HG03060 (cell line): Measurements from ENCODE around the gene PIAS4.
"Not testable (repeated sequence)": the region's sequence is repeated elsewhere in the genome, so short reads cannot be mapped to it uniquely, and the experiment has no call there.

Experiments used
- ATAC-seq: cut with Tn5 transposase; IDR thresholded peaks from one replicate; pipeline ENCODE4 v1.9.1; 2021; ENCODE audit warnings: low read depth, moderate number of reproducible peaks; ENCODE audit not compliant: unreplicated experiment

PIAS4 gene, protein sequence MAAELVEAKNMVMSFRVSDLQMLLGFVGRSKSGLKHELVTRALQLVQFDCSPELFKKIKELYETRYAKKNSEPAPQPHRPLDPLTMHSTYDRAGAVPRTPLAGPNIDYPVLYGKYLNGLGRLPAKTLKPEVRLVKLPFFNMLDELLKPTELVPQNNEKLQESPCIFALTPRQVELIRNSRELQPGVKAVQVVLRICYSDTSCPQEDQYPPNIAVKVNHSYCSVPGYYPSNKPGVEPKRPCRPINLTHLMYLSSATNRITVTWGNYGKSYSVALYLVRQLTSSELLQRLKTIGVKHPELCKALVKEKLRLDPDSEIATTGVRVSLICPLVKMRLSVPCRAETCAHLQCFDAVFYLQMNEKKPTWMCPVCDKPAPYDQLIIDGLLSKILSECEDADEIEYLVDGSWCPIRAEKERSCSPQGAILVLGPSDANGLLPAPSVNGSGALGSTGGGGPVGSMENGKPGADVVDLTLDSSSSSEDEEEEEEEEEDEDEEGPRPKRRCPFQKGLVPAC

DNA sequence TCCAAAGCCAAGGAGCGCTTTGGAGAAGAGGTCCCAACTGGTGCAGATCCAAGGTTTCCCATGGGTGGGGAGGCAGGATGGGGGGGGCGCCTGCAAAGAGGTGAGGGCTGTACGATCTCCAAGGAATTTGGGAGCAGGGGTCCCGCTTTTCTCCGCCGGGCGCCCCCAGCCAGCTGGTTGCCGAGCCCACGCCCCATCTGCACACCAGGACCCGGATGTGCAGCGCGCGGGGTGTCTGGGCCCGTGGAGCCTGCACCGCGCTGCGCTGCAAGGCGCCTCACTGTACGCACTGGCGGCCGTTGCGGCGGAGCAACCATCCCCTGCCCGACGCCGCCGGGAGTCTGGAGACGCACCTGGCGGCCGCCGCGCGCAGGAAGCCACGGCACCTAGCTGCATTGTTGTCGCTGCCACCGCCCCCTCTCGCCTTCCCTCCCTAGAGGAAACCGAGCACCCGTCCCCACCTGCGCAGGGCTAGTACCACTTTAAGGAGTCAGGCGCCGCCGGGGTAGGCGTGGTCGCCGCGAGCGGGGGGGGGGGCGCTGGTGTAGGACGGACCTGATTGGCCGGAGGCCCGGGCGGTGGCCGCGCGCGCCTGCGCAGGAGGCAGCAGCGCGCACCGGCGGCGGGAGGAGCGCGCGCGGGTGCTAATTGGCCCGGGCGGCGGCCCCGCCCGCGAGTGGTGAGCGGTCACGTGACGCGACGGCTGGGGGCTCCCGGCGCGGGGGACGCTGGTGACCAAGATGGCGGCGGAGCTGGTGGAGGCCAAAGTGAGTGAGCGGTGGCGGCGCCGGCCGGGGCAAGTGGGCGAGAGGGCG is at the start of gene PIAS4:
Gene PIAS4, plus strand, starts transcription at position 716 of the 815 bp plus-strand sequence. Its CDS starts 25 bp downstream, at position 741.
- peak; percentile 52 for ATAC-seq

DNA sequence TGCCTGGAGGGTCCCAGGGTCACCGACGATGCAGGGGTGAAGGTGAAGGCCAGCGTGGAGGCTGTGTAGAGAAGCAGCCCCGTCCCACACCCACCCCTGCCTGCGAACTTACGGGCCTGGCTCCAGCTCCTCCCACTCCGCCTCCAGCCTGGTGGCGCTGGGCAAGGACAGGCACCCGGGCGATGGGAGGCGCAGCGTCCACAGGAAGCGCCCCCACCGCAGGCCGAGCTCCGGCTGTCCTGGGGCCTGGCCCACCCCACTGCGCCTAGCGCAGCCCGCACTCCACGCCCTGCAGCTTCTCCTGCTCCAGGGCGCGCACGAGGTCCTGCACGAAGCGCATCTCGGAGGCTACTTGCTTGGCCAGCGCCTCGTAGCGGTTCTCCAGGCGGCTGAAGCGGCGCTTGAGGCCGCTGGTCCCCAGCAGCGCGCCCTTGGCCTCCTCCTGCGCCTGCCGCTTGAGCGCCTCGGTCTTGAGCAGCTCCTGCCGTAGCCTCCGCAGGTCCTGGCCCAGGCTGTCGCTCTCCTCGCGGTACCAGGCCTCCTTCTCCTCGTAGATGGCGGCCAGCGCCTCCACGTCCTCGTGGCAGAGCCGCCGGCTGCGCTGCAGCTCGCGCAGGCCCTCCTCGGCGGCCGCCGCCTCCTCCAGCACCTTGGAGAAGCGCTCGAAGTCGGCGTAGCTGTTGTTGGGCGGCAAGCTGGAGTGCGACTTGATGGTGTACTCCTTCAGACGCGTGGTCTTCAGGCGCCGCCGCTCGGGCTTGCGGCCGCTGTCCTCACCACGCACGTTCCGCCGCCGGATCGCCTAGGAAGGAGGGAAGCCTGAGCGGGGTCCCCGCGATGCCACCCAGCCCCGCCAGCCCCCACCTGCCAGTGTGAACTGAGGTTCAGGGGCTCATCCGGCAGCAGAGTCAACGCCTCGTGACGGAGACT is 48.4 kb upstream of the PIAS4 start:
- ATAC-seq = no peak

DNA sequence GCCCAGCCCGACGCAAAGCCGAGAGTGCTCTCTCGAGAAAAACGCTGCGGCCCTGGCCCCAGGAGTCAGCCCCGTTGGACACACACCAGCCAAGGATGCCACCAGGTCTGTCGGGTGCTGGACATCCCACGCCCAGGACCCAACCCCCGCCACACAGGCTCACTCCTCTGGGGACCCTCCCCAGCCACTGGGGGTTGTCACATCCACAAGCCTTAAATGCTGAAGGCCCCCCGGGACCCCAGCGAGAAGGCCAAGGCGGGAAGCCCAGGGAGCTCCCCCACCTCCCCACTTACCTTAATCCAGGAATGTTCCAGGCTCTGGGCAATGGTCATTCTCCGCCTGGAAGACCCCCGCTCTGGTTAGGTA is 47.8 kb upstream of the PIAS4 start:
- no peak for ATAC-seq

DNA sequence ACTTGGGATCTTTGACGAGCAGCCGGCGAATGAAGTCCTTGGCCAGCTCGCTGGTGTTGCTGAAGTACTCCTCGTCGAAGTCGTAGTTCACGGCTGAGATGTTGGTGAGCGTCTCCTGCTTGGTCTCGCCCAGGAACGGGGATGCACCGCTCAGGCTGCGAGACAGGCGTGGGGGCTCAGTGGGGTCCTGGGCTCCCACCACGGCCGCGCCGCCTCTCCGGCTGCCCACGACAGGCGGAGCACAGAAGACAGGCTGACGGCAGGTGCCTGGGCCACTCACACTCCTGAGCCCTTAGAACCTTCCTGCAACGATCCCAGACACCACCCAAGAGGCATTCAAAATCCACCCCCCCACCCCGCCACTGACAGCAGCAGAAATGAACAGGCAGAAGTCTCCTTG is 46.5 kb upstream of the PIAS4 start:
- ATAC-seq = no peak

DNA sequence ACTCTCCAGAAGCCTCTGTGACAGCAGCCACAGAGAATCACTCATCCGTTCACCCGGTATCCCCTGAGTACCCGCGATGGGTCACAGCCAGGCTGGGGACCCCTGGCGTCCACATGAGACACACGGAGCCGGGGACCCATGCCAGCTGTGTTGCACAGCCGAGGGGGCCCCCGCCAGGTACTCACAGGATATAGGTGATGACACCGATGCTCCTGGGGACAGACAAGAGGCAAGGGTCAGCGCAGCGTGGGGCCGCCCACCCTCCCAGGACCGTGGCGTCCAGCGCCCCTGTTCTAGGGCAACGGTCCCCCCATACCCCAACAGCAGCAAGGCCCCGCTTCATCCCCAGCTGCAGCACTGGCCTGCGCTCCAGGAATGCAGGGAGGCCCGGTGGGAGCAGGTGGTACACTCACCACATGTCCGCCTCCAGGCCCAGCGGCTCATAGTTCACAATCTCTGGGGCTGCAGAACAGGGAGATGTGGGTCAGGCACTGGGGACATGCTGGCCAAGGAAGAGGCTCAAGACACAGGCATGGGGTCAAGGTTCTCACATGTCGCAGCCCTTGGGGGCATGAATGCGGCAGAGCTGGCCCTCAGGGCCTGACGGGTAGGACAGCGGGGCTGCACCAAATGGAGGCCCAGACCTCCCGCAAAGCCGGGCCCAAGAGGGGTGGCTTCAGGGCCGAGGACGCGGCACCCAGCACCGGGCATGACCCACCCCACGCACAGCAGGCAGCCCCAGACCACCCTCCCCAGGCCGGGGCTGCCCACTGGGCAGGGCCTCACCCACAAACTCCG is 43.9 kb upstream of the PIAS4 start:
- ATAC-seq = no peak

DNA sequence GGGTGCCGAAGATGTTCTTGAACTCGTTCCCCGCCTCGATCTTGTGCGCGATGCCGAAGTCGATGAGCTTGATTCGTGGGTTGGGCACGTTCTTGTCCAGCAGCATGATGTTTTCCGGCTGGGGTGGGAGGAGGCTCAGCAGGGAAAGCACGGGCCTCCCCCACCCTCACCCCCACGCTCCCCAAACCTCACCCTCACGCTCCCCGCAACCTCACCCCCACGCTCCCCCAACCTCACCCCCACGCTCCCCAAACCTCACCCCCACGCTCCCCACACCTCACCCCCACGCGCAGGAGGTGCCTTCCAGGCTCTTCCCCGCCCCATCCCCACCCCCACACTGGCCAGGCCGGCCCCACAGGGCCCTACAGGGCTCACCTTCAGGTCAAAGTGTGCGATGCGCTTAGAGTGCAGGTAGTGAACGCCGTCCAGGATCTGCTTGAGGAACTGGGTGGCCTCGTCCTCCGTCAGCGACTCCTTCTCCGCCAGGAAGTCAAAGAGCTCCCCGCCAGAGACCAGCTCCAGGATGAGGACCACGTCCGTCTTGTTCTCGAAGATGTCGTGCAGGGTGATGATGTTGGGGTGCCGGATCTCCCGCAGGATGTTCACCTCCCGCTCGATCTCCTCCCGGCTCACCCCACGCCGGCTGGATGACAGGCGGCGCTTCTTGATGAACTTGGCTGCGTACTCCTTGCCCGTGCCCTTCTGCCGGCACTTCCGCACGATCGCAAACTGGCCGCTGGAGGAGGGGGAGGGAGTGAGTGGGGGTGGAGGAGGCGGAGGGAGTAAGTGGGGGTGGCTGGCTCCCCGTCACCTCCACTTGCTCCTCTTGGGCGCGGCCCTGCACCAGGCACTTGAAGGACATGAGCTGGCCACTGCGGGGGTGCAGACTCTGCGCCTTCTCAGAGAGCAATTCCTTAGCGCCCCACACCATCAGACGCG is 43.0 kb upstream of the PIAS4 start:
- ATAC-seq = no peak

DNA sequence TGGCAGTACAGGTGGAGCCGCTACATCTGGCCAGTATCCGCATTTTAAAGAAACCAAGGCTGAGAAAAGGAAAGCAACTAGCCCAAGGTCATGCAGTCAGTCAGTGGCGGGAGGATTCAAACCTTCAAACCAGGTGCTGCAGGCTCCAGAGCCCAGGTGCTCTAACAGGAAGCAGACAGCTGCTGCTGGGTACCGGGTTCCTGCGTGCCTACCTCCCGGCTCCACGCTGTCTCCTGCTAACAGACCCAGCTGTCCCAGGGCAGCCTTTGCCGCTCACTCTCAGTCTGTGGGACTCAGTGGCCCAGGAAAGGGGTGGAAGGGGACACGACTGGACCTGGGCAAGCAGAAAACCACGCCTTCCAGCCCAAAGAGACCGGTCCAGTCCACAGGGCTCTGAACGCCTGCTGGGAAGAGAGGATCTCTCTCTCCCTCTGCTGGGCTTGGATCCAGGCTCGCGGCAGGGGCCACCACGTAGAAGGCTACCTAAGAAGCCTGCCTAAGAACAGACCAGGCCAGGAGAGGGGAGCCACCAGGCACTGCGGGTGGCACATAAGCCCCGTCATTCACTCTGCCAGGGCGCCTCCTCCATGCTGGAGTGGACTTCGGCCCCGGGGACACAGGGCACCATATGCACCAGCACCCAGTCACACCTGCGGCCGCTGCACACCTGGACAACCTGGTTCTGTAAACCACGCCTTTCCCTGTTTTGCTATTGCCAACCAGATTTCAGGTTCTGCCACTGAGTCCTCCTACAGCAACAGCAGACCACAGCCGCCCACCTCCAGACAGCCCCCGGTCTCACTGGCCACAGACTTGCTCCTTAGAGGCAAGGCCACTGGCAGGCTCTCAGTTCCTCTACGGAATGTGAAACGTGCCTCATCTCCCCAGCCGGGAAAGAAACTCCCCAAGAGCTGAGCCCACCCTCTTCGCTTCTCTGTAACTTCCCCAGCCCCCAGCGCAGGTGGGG is 41.2 kb upstream of the PIAS4 start:
- no peak for ATAC-seq

DNA sequence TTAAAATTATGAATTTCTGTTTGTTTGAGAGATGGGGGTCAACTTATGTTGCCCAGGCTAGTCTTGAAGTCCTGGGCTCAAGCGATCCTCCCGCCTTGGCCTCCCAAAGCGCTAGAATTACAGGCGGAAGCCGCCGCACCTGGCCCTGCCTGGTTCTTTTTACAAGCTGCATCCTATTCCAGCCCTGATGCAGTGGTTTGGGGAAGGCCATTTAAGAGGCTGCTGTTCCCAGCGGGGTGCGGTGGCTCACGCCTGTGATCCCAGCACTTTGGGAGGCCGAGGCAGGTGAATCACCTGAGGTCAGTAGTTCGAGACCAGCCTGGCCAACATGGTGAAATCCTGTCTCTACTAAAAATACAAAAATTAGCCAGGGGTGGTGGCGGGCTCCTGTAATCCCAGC is 39.6 kb upstream of the PIAS4 start:
- not testable (repeated sequence) for ATAC-seq

DNA sequence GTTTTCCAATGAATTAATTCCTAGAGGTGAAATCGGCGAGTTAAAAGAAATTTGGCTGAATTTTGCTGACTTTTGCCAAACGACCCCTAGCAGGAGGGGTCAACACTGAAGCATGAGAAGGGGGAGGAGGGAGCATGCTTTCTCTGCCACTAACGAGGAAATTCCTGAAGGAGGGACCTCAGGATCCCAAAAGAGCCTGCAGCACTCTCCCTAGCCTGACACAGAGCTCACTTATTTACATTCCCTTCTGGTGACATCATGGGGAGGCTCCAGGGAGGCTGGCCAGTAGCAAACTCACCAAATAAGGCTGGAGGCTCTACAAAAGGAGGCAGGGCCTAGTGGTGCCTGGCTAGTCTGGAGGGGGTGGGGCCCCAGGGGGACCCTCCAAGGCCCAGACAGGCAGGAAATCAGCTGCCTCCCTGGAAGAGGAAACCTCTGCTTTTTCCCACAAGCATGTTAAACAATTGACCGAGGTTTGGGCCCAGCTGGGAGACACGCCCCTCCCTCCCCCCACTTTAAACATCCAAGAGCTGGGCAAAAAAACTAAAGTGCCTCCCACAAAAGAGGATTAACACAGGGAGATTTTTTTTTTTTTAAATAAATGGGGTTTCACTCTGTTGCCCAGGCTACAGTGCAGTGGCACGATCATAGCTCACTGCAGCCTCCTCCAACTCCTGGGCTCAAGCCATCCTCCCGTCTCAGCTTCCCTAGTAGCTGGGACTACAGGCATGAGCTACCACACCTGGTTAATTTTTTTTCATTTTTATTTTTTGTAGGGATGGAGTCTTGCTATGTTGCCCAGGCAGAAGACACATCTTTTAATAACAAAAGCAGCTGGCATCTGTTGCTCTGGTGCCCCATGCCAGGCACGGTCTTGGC is 38.7 kb upstream of the PIAS4 start:
- no peak for ATAC-seq

DNA sequence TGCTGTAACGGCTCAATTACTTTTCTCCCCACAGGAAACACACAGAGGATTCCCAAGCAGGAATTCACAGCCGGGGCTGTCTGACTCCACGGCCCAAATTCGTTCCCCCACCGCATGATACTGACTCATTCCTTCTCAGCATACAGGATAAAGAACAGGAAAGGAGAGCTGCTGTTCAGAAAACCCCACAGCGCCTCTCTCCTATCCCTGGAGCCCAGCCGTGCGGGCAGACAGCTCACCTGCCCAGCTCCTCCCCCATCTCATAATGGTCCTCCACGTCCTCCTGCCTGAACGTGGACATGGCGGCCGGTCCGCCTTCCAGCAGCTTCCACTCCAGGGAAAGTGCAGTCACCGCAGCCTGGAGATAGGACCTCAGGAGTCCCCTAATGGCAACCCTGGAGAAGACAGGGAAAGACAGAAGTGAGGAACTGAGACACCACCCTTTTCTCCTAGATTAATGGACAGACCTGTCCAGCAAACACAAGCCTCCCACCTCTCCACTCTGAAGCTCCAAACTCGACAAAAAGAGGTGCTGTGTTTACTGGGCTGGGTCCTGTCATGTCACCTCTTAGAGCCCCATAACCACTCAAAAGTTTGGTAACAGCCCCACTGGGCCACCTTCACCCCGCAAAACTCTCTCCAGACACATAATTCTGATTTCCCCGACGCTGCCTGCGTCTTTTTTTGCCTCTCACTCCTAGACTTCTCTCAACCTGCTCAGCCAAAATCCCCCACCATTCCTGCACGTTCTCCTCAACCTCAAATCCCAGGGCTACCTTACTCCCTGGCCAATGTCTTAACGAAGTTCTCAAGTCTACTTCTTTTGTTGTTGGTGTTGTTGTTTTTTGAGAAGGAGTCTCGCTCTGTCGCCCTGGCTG is 37.9 kb upstream of the PIAS4 start:
- no peak for ATAC-seq

DNA sequence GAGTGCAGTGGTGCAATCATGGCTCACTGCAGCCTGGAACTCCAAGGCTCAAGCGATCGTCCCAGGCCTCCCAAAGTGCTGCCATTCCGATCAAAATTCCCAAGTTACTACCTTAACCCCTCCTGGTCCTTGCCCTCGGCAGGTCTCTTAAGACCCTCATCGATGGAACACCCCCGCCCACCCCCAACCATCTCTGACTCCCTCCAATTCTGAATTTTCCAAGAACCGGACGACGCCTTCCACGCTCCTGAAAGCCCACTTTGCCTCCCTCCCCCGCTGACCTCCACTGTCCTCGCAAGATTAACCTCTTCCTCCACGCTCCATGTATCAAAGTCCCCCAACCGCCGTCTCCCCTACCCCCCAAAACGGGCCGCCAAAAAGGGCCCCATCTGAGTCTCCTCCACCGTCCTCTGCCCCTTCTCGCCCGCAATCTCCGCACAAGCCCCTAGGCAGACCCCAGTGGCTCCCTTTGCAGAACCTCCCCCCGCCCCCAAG is 37.2 kb upstream of the PIAS4 start:
- no peak for ATAC-seq

DNA sequence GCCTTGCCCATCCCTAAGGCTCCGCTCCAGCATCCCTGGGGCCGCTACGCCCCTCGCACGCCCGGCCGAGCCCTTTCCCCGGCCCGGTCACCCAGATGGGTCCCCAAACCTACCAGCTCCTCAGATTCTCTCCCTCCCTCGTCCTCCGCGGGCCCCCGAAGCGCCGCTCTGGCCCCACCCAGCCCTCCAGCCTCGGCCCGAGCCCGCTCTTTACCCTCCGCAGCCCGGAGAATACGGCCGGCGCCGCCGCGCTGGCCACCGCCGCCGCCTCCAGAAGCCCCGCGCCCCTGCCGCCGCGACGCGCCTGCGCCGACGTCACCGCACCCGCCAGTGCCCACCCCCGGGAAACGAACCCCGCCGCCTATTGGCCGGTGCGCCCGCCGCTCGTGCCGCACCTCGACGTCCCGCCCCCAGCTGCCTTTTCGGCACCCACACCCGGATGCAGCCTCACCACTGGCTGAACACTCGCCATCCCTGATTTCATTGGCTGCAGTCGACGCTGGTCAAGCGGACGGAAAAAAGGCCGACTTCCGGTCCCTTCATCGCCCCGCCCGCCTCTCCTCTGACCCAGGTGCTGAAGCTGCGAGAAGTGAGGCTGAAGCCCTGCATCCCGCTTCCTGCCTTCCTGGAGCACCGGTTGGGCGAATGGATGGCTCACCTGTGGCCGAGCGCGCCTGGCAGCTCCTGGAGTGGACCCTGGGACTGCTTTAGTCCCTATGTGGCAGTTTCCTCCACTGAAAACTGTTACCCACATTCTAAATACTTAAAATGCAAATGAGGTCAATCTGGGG is 36.5 kb upstream of the PIAS4 start, which contains the start of gene DAPK3:
Gene DAPK3, minus strand, starts transcription at position 292 of the 791 bp plus-strand sequence. CDS start 1,364 bp downstream, outside the sequence.
- ATAC-seq = peak; percentile 81

DNA sequence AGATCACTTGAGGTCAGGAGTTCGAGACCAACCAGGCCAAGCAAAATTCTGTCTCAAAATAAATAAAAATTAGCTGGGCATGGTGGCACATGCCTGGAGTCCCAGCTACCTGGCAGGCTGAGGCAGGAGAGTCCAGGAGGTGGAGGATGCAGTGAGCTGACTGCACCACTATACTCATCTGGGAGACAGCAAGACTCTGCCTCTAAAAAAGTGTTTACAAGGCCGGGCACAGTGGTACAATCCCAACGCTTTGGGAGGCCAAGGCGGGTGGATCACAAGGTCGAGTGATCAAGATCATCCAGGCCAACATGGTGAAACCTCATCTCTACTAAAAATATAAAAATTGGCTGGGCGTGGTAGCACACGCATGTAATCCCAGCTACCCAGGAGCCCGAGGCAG is 32.4 kb upstream of the PIAS4 start:
- no peak for ATAC-seq

DNA sequence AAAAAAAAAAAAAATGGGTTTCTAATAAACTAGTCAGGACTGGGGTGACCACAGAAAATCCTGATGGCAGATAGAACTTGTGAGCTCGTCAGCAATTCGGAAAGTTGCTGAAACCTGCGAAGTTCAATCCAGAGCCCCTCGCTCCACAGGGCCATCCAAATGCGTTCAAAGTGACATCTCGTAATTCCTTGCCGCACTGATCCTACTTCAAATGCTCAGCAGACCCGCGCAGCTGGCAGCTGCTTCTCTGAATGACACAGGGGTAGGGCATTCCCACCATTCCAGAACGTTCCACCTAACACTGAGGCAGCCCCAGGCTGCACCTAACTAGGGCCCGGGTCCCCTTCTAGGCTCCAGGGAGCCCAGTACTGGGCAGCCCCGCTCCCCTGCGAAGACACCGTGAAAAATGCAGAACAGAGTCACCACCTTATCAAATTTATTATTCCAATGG is 31.9 kb upstream of the PIAS4 start:
- ATAC-seq = no peak
